PC-9 (cell line): ENCODE measurements around the gene GNMT.
"Not testable (repeated sequence)": the region's sequence is repeated elsewhere in the genome, so short reads cannot be mapped to it uniquely, and the experiment has no call there.

Experiments used
- EZH2 ChIP-seq: fragments of 200-600 bp; sonication (generic); IDR thresholded peaks from 2 replicates; pipeline ENCODE4 v1.8.0; 2017; ENCODE audit warnings: antibody characterized with exemption, low read depth
- TF ChIP-seq, protein P1 (sequence below): fragments of 200-600 bp; sonication (generic); conservative IDR thresholded peaks from 2 replicates; pipeline ENCODE4 v1.6.1; 2017; ENCODE audit warnings: mixed run types, antibody characterized with exemption, mild to moderate bottlenecking, moderate library complexity

DNA sequence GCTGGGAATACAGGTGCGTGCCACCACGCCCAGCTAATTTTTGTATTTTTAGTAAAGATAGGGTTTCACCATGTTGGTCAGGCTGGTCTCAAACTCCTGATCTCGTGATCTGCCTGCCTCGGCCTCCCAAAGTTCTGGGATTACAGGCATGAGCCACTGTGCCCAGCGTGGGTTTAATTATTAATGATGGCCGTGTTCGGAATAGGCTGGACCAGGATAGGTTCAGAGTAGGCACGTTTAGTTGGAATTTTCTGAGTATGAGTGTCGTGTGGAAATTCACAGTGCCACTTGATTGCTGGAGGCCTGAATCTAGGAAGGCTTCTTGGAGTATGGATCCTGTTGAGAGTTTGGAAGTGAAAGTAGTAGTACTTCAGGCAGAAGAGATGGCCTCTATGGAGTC is 37.7 kb downstream of the GNMT start:
- TF ChIP-seq, protein P1, sequence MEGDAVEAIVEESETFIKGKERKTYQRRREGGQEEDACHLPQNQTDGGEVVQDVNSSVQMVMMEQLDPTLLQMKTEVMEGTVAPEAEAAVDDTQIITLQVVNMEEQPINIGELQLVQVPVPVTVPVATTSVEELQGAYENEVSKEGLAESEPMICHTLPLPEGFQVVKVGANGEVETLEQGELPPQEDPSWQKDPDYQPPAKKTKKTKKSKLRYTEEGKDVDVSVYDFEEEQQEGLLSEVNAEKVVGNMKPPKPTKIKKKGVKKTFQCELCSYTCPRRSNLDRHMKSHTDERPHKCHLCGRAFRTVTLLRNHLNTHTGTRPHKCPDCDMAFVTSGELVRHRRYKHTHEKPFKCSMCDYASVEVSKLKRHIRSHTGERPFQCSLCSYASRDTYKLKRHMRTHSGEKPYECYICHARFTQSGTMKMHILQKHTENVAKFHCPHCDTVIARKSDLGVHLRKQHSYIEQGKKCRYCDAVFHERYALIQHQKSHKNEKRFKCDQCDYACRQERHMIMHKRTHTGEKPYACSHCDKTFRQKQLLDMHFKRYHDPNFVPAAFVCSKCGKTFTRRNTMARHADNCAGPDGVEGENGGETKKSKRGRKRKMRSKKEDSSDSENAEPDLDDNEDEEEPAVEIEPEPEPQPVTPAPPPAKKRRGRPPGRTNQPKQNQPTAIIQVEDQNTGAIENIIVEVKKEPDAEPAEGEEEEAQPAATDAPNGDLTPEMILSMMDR = not testable (repeated sequence)
- TF ChIP-seq EZH2 = not testable (repeated sequence)
